Endothelial cell of umbilical vein (primary cell): Measurements from ENCODE around the gene PBX3. TPM values are rescaled to one million over a fixed set of nuclear protein-coding genes. Genes with fewer than 3 reads are reported as not detected.

ENCODE experiments used
- BruUV-seq: library from RNA; stranded (reverse); fragments of 400-500 nt; replicated peaks from 2 replicates; lab custom pipeline; 2021; lab: Mats Ljungman, UMichigan
- CTCF ChIA-PET: fragments of 300-600, 350-600 bp; sonication (Branson Sonifier 250); formaldehyde crosslinking; loops from one replicate; lab custom pipeline; 2021; ENCODE audit warnings: antibody characterized with exemption, inconsistent platforms; lab: Charles Lee
- POLR2A ChIA-PET: fragments of 300-600, 350-600 bp; sonication (Branson Sonifier 250); formaldehyde crosslinking; loops from one replicate; lab custom pipeline; 2021; ENCODE audit warnings: antibody characterized with exemption, inconsistent platforms; lab: Charles Lee
- DNase-seq: peaks from one replicate; pipeline ENCODE4 v3.0.0-alpha.2; 2011; ENCODE audit warnings: low read depth, low spot score
- FAIRE-seq: peaks from 2 replicates; lab custom pipeline; 2011; peaks lifted over from hg19 to GRCh38; lab: Jason Lieb, UNC
- H2AFZ ChIP-seq: 2 replicates; pipeline ENCODE4 v1.6.0; 2012; ENCODE audit warnings: low read depth, low read length, control low read depth, inconsistent platforms
- H3K27ac ChIP-seq: 2 replicates; pipeline ENCODE4 v1.5.1; 2011; ENCODE audit warnings: low read depth, mild to moderate bottlenecking, control low read depth, low read length, moderate library complexity; ENCODE audit not compliant: insufficient read depth
- H3K27me3 ChIP-seq, 2 experiments: 2 replicates each; pipeline versions ENCODE4 v1.6.0 to v1.6.1; 2011; ENCODE audit warnings: low read length in 2 of 2, mixed read lengths in 1 of 2; ENCODE audit not compliant: control insufficient read depth in 2 of 2, insufficient read depth in 2 of 2
- H3K36me3 ChIP-seq, 2 experiments: 2 replicates in 1 of 2; 3 replicates in 1 of 2; pipeline ENCODE4 v1.5.1; 2011; ENCODE audit warnings: low read length in 2 of 2, mild to moderate bottlenecking in 1 of 2, moderate library complexity in 1 of 2; ENCODE audit not compliant: control insufficient read depth in 2 of 2, insufficient read depth in 2 of 2; ENCODE audit errors: extremely low read depth in 1 of 2
- H3K4me1 ChIP-seq: 3 replicates; pipeline ENCODE4 v1.5.1; 2011; ENCODE audit warnings: mild to moderate bottlenecking, low read length; ENCODE audit not compliant: control insufficient read depth, insufficient read depth; ENCODE audit errors: extremely low read depth
- H3K4me2 ChIP-seq: 2 replicates; pipeline ENCODE4 v1.6.1; 2011; ENCODE audit warnings: low read length, control low read depth, mixed read lengths; ENCODE audit not compliant: insufficient read depth
- H3K4me3 ChIP-seq, 3 experiments: fragments of 200-600 bp in 1 of 3; sonication (generic), shearing (Covaris generic) in 1 of 3; replicated peaks in 1 of 3; 2 replicates each; pipeline ENCODE4 v1.5.1; 2011 to 2016; ENCODE audit warnings: control low read depth in 3 of 3, low read length in 3 of 3, mild to moderate bottlenecking in 2 of 3, inconsistent platforms in 1 of 3, low read depth in 1 of 3, moderate library complexity in 1 of 3; ENCODE audit not compliant: insufficient read depth in 1 of 3
- H3K79me2 ChIP-seq: 2 replicates; pipeline ENCODE4 v1.6.0; 2012; ENCODE audit warnings: low read length, inconsistent platforms; ENCODE audit not compliant: control insufficient read depth, insufficient read depth
- H3K9ac ChIP-seq: replicated peaks from 2 replicates; pipeline ENCODE3; 2011; ENCODE audit warnings: low read length, control low read depth; ENCODE audit not compliant: insufficient read depth; ENCODE audit errors: extremely low read depth
- H3K9me1 ChIP-seq: replicated peaks from 3 replicates; pipeline ENCODE4 v1.6.0; 2011; ENCODE audit warnings: mild to moderate bottlenecking, low read length; ENCODE audit not compliant: control insufficient read depth, insufficient read depth; ENCODE audit errors: extremely low read depth
- H3K9me3 ChIP-seq: replicated peaks from 2 replicates; pipeline ENCODE4 v1.5.1; 2012; ENCODE audit warnings: low read length, inconsistent platforms; ENCODE audit not compliant: control insufficient read depth, insufficient read depth
- H4K20me1 ChIP-seq: replicated peaks from 2 replicates; pipeline ENCODE3; 2011; ENCODE audit warnings: mild to moderate bottlenecking, low read length; ENCODE audit not compliant: control insufficient read depth, insufficient read depth; ENCODE audit errors: extremely low read depth
- EZH2 ChIP-seq: IDR thresholded peaks from 2 replicates; pipeline ENCODE4 v1.6.1; 2012; ENCODE audit warnings: borderline replicate concordance, low read depth, mild to moderate bottlenecking, moderate library complexity, low read length, inconsistent platforms; ENCODE audit not compliant: severe bottlenecking
- FOS ChIP-seq: IDR thresholded peaks from 2 replicates; pipeline ENCODE4 v1.6.1; 2011; ENCODE audit warnings: mild to moderate bottlenecking, low read length, moderate library complexity, borderline replicate concordance; ENCODE audit not compliant: insufficient read depth
- GATA2 ChIP-seq: IDR thresholded peaks from 2 replicates; pipeline ENCODE4 v1.7.0; 2011; ENCODE audit warnings: low read depth, mild to moderate bottlenecking, moderate library complexity, mixed read lengths, low read length; ENCODE audit not compliant: insufficient read length, insufficient read depth
- JUN ChIP-seq: IDR thresholded peaks from 2 replicates; pipeline ENCODE4 v1.6.1; 2011; ENCODE audit warnings: borderline replicate concordance, low read depth; ENCODE audit not compliant: insufficient read length, insufficient read depth
- MYC ChIP-seq: IDR thresholded peaks from one replicate; pipeline ENCODE4 v1.6.1; 2011; ENCODE audit warnings: mild to moderate bottlenecking, low read depth, low read length
- POLR2A ChIP-seq: IDR thresholded peaks from 2 replicates; pipeline ENCODE4 v1.6.1; 2012; ENCODE audit warnings: low read depth, mild to moderate bottlenecking, control low read depth, low read length
- POLR2AphosphoS5 ChIP-seq: IDR thresholded peaks from 2 replicates; pipeline ENCODE4 v1.6.1; 2012; ENCODE audit warnings: low read depth, mild to moderate bottlenecking, control low read depth, low read length, moderate library complexity; ENCODE audit not compliant: insufficient read depth
- dilution Hi-C: fragments of 300-500 bp; cut with MboI; formaldehyde crosslinking; loops from one replicate; pipeline ENCODE4 v1.15.0; 2019; ENCODE audit warnings: low sequenced_read_pairs; ENCODE audit not compliant: extremely low pct_ligation_motif_present
- intact Hi-C: fragments of 100-400 bp; cut with micrococcal nuclease; formaldehyde crosslinking; loops from one replicate; pipeline ENCODE4 v1.10.0; 2022
- polyA plus RNA-seq, 4 experiments: library from polyadenylated mRNA; depleted of rRNA in 3 of 4; stranded (reverse) in 3 of 4; unstranded in 1 of 4; fragments of >200 nt; gene quantifications; 2 replicates each; pipeline versions ENCODE4 v1.2.1 to v1.2.3, GENCODE V29; 2011 to 2012; ENCODE audit warnings: missing spikeins in 1 of 4
- total RNA-seq: library from RNA; stranded (reverse); gene quantifications from 2 replicates; pipeline ENCODE4 v1.2.3, GENCODE V29; 2021
- TF ChIP-seq, protein P1 (sequence below): IDR thresholded peaks from 2 replicates; pipeline ENCODE4 v1.6.1; 2011; ENCODE audit not compliant: insufficient read depth, insufficient read length
- TF ChIP-seq, protein P2 (sequence below), 2 donors: IDR thresholded peaks; 1 replicate in 1 of 2; 2 replicates in 1 of 2; pipeline ENCODE4 v1.5.1; 2011; ENCODE audit warnings: low read length in 2 of 2, mild to moderate bottlenecking in 2 of 2, moderate library complexity in 2 of 2, control low read depth in 1 of 2, inconsistent platforms in 1 of 2, low read depth in 1 of 2; ENCODE audit not compliant: insufficient read depth in 1 of 2; ENCODE audit errors: extremely low read depth in 1 of 2

PBX3 gene
- total and polyA plus RNA-seq, 2 donors (not counting 3 experiments of a cell fraction or from before 2014, with no cell fraction given): 18.8 to 42.0 TPM

DNA sequence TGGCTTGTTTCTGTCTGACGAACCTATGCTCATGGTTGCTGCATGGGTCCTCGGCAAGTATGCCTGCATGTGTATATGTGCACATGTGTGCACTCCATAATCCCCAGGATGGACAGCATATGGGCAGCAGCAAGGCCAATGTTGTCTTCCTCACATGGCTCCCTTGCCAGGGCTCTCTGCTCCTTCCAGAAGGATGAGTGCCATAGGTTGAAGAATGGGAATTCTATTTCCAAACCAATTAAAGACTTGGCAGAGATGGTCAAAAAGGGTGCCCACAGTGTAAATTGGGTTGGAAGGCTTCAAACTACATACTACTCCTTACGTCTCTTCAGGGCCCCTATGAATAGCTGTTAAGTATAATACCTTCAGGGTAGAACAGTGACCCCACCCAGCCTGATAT is 212.1 kb downstream of the PBX3 start:
- no peak for DNase-seq
- Histone ChIP-seq H3K4me3 (no peak overlapping the region), H3K9me1 (no peaks in the 10 kb centered on the region), H4K20me1 (no peaks in the 10 kb centered on the region), H3K27ac (no peak overlapping the region), H3K9ac (no peak overlapping the region), H3K27me3 (no peaks in the 10 kb centered on the region), H3K9me3 (no peaks in the 10 kb centered on the region), H3K4me1 (no peaks in the 10 kb centered on the region), H3K4me2 (no peak overlapping the region), H3K79me2 (no peaks in the 10 kb centered on the region), H2AFZ (no peak overlapping the region), H3K36me3 (peaks cover 3 to 5% of the 10 kb centered on the region in 2 experiments)
- no peak for FAIRE-seq
- ChIA-PET POLR2A (no interaction called here), CTCF (no interaction called here)
- no peak for TF ChIP-seq POLR2A
- TF ChIP-seq GATA2: no peak
- no peak for TF ChIP-seq POLR2AphosphoS5
- TF ChIP-seq, protein P1, sequence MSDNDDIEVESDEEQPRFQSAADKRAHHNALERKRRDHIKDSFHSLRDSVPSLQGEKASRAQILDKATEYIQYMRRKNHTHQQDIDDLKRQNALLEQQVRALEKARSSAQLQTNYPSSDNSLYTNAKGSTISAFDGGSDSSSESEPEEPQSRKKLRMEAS: no peak
- TF ChIP-seq JUN: no peak
- TF ChIP-seq FOS: no peak
- no peak for TF ChIP-seq EZH2
- TF ChIP-seq MYC: no peak
- TF ChIP-seq, protein P2, sequence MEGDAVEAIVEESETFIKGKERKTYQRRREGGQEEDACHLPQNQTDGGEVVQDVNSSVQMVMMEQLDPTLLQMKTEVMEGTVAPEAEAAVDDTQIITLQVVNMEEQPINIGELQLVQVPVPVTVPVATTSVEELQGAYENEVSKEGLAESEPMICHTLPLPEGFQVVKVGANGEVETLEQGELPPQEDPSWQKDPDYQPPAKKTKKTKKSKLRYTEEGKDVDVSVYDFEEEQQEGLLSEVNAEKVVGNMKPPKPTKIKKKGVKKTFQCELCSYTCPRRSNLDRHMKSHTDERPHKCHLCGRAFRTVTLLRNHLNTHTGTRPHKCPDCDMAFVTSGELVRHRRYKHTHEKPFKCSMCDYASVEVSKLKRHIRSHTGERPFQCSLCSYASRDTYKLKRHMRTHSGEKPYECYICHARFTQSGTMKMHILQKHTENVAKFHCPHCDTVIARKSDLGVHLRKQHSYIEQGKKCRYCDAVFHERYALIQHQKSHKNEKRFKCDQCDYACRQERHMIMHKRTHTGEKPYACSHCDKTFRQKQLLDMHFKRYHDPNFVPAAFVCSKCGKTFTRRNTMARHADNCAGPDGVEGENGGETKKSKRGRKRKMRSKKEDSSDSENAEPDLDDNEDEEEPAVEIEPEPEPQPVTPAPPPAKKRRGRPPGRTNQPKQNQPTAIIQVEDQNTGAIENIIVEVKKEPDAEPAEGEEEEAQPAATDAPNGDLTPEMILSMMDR (IDR thresholded peaks at IDR 0.05; ENCODE audit: extremely low read depth in 1 of 2, insufficient read depth in 1 of 2, low read depth in 1 of 2, low read length in 2 of 2): no peak
- no TSS peak for BruUV-seq
- intact Hi-C loops: no loop called here
- dilution Hi-C loops: no loop called here
